H1 (cell line): ENCODE measurements around the gene EFCAB6. TPM values are rescaled to one million over a fixed set of nuclear protein-coding genes. Genes with fewer than 3 reads are reported as not detected.
A peak's percentile ranks its signal among the peaks of the same experiment; 100 is the strongest.

ENCODE experiments used
- CTCF ChIA-PET: fragments of 300-600 bp; sonication (Branson Sonifier 250); formaldehyde crosslinking; loops from one replicate; lab custom pipeline; 2021; ENCODE audit not compliant: partially characterized antibody; lab: Charles Lee
- POLR2A ChIA-PET: fragments of 300-600 bp; sonication (Branson Sonifier 250); formaldehyde crosslinking; loops from one replicate; lab custom pipeline; 2021; ENCODE audit warnings: inconsistent platforms; ENCODE audit not compliant: partially characterized antibody; lab: Charles Lee
- DNase-seq, 2 experiments: peaks; one replicate each; pipeline versions ENCODE4 v3.0.0 to v3.0.0-alpha.2; 2010 to 2022; ENCODE audit warnings: low spot score in 2 of 2, low read depth in 1 of 2, mixed read lengths in 1 of 2
- FAIRE-seq: peaks from 2 replicates; lab custom pipeline; 2011; peaks lifted over from hg19 to GRCh38; lab: Jason Lieb, UNC
- H2AFZ ChIP-seq: 2 replicates; pipeline ENCODE4 v1.8.1; 2012; ENCODE audit warnings: low read length, inconsistent platforms
- H2AK5ac ChIP-seq: 2 replicates; pipeline ENCODE4 v1.6.1; 2013; ENCODE audit warnings: low read depth, low read length
- H2BK120ac ChIP-seq: replicated peaks from 2 replicates; pipeline ENCODE3; 2013; ENCODE audit warnings: low read depth, low read length, inconsistent platforms
- H2BK12ac ChIP-seq: 2 replicates; pipeline ENCODE4 v1.6.1; 2013; ENCODE audit warnings: low read depth, low read length
- H2BK15ac ChIP-seq: 2 replicates; pipeline ENCODE4 v1.6.1; 2013; ENCODE audit warnings: low read length
- H2BK20ac ChIP-seq: 2 replicates; pipeline ENCODE4 v1.6.1; 2013; ENCODE audit warnings: low read length
- H2BK5ac ChIP-seq: 2 replicates; pipeline ENCODE4 v1.6.1; 2013; ENCODE audit warnings: low read depth, low read length
- H3K14ac ChIP-seq: 2 replicates; pipeline ENCODE4 v1.6.1; 2013; ENCODE audit warnings: inconsistent platforms; ENCODE audit not compliant: insufficient read length
- H3K18ac ChIP-seq: 2 replicates; pipeline ENCODE4 v1.6.1; 2013; ENCODE audit warnings: low read length; ENCODE audit errors: extremely low read depth
- H3K23ac ChIP-seq: 2 replicates; pipeline ENCODE4 v1.6.1; 2013; ENCODE audit warnings: inconsistent platforms; ENCODE audit not compliant: insufficient read length
- H3K23me2 ChIP-seq: 2 replicates; pipeline ENCODE4 v1.6.1; 2013; ENCODE audit warnings: low read depth, low read length
- H3K27ac ChIP-seq: 2 replicates; pipeline ENCODE4 v1.6.1; 2011; ENCODE audit warnings: low read depth, low read length, inconsistent platforms
- H3K27me3 ChIP-seq, 4 experiments: replicated peaks in 1 of 4; 1 replicate in 1 of 4; 2 replicates in 3 of 4; pipeline versions ENCODE4 v1.6.1 to v1.8.1; 2011 to 2013; ENCODE audit warnings: low read length in 3 of 4, mild to moderate bottlenecking in 3 of 4, inconsistent platforms in 2 of 4, mixed read lengths in 2 of 4, moderate library complexity in 1 of 4; ENCODE audit not compliant: control insufficient read depth in 3 of 4, insufficient read depth in 3 of 4; ENCODE audit errors: extremely low read depth in 1 of 4
- H3K36me3 ChIP-seq, 4 experiments: 2 replicates each; pipeline versions ENCODE4 v1.6.1 to v1.8.1; 2011 to 2013; ENCODE audit warnings: mild to moderate bottlenecking in 4 of 4, low read length in 3 of 4, moderate library complexity in 2 of 4, control low read depth in 1 of 4, inconsistent platforms in 1 of 4; ENCODE audit not compliant: insufficient read depth in 4 of 4, control insufficient read depth in 2 of 4
- H3K4ac ChIP-seq: replicated peaks from 2 replicates; pipeline ENCODE3; 2013; ENCODE audit warnings: low read length, low read depth, mixed read lengths, inconsistent platforms; ENCODE audit not compliant: insufficient read length
- H3K4me1 ChIP-seq, 4 experiments: replicated peaks in 1 of 4; 1 replicate in 1 of 4; 2 replicates in 3 of 4; pipeline versions ENCODE4 v1.6.1 to v1.8.1; 2011 to 2013; ENCODE audit warnings: low read length in 3 of 4, inconsistent platforms in 2 of 4, mixed read lengths in 1 of 4; ENCODE audit not compliant: insufficient read depth in 4 of 4, control insufficient read depth in 3 of 4
- H3K4me2 ChIP-seq, 2 experiments: 2 replicates each; pipeline versions ENCODE4 v1.6.1 to v1.8.1; 2011 to 2013; ENCODE audit warnings: low read depth in 2 of 2, low read length in 2 of 2, control low read depth in 1 of 2, inconsistent platforms in 1 of 2, mild to moderate bottlenecking in 1 of 2; ENCODE audit not compliant: insufficient read depth in 1 of 2
- H3K4me3 ChIP-seq, 4 experiments: fragments of 200-600, 300-600 bp in 1 of 4; sonication (generic), shearing (Covaris generic), sonication (Bioruptor Twin) in 1 of 4; 2 replicates each; pipeline versions ENCODE4 v1.5.1 to v1.8.1; 2011 to 2016; ENCODE audit warnings: low read length in 4 of 4, low read depth in 3 of 4, control low read depth in 2 of 4, inconsistent platforms in 2 of 4, mild to moderate bottlenecking in 2 of 4, mixed read lengths in 1 of 4, moderate library complexity in 1 of 4; ENCODE audit not compliant: insufficient read depth in 2 of 4; ENCODE audit errors: extremely low read depth in 1 of 4
- H3K56ac ChIP-seq: replicated peaks from 2 replicates; pipeline ENCODE3; 2013; ENCODE audit warnings: low read depth, mild to moderate bottlenecking, mixed read lengths, low read length, inconsistent platforms; ENCODE audit not compliant: insufficient read length
- H3K79me1 ChIP-seq: 2 replicates; pipeline ENCODE4 v1.6.1; 2013; ENCODE audit warnings: low read depth, low read length, control low read depth
- H3K79me2 ChIP-seq, 2 experiments: 2 replicates each; pipeline versions ENCODE4 v1.6.1 to v1.8.1; 2012 to 2013; ENCODE audit warnings: low read length in 2 of 2, mild to moderate bottlenecking in 2 of 2, inconsistent platforms in 1 of 2; ENCODE audit not compliant: insufficient read depth in 2 of 2, control insufficient read depth in 1 of 2
- H3K9ac ChIP-seq, 4 experiments: replicated peaks in 1 of 4; 1 replicate in 1 of 4; 2 replicates in 3 of 4; pipeline versions ENCODE4 v1.6.1 to v1.8.1; 2011 to 2013; ENCODE audit warnings: low read depth in 3 of 4, low read length in 3 of 4, control low read depth in 2 of 4, mild to moderate bottlenecking in 2 of 4, moderate library complexity in 2 of 4, inconsistent platforms in 1 of 4; ENCODE audit errors: extremely low read depth in 1 of 4
- H3K9me3 ChIP-seq, 2 experiments: 2 replicates each; pipeline versions ENCODE4 v1.6.1 to v1.8.1; 2012 to 2013; ENCODE audit warnings: mild to moderate bottlenecking in 2 of 2, moderate library complexity in 2 of 2, control low read depth in 1 of 2, inconsistent platforms in 1 of 2, low read depth in 1 of 2, low read length in 1 of 2, mixed read lengths in 1 of 2; ENCODE audit not compliant: insufficient read depth in 2 of 2
- H4K20me1 ChIP-seq, 2 experiments: replicated peaks in 1 of 2; 2 replicates each; pipeline versions ENCODE3 to v1.8.1; 2011 to 2013; ENCODE audit warnings: inconsistent platforms in 2 of 2, low read length in 2 of 2, mild to moderate bottlenecking in 1 of 2; ENCODE audit not compliant: insufficient read depth in 2 of 2, control insufficient read depth in 1 of 2
- H4K5ac ChIP-seq: 2 replicates; pipeline ENCODE4 v1.6.1; 2013; ENCODE audit warnings: low read length, low read depth, mixed read lengths, inconsistent platforms; ENCODE audit not compliant: insufficient read length
- H4K8ac ChIP-seq: 2 replicates; pipeline ENCODE4 v1.8.0; 2013; ENCODE audit warnings: mild to moderate bottlenecking, moderate library complexity, low read length, inconsistent platforms; ENCODE audit not compliant: insufficient read depth; ENCODE audit errors: extremely low read depth
- H4K91ac ChIP-seq: replicated peaks from 2 replicates; pipeline ENCODE3; 2013; ENCODE audit warnings: low read length, mixed read lengths, inconsistent platforms; ENCODE audit not compliant: insufficient read length
- BCL11A ChIP-seq, 2 experiments: IDR thresholded peaks; one replicate each; pipeline ENCODE4 v1.6.1; 2011; ENCODE audit warnings: low read depth in 2 of 2, low read length in 2 of 2, mild to moderate bottlenecking in 2 of 2
- GABPA ChIP-seq: IDR thresholded peaks from 2 replicates; pipeline ENCODE4 v1.6.1; 2011; ENCODE audit warnings: mild to moderate bottlenecking, low read length, moderate library complexity, borderline replicate concordance; ENCODE audit not compliant: insufficient read depth
- KDM4A ChIP-seq: IDR thresholded peaks from one replicate; pipeline ENCODE4 v1.7.1; 2012; ENCODE audit warnings: low read depth, mild to moderate bottlenecking, moderate library complexity, low read length, inconsistent platforms; ENCODE audit not compliant: severe bottlenecking
- WGBS, 2 experiments: shearing (Covaris generic) in 1 of 2; methylation state at CpG; one replicate each; pipeline versions ENCODE4 v1.1.6 to v1.1.7; 2013 to 2015; ENCODE audit warnings: low lambda C conversion rate in 2 of 2, mixed read lengths in 2 of 2, inconsistent platforms in 1 of 2, low coverage in 1 of 2, missing lambda C conversion rate in 1 of 2; ENCODE audit not compliant: insufficient replicate concordance in 2 of 2, insufficient coverage in 1 of 2, insufficient read length in 1 of 2; ENCODE audit errors: extremely low coverage in 1 of 2, missing lambda C conversion rate in 1 of 2; 5-methylcytosine and 5-hydroxymethylcytosine counted together
- polyA plus RNA-seq, 7 experiments: library from polyadenylated mRNA; depleted of rRNA in 3 of 7; stranded (reverse) in 5 of 7; unstranded in 2 of 7; fragments of >200 nt in 5 of 7; fragments of 200-250 nt in 2 of 7; gene quantifications; 1 replicate in 5 of 7; 2 replicates in 1 of 7; 4 replicates in 1 of 7; pipeline versions ENCODE4 v1.2.1 to v1.2.3, GENCODE V29; 2011 to 2013; ENCODE audit warnings: missing spikeins in 2 of 7, mixed read lengths in 2 of 7
- total RNA-seq: library from RNA; stranded (reverse); fragmentation: NEBNext Ultra II Directional; extraction: Animal tissue kit (Norgen Biotek cat#: 25700); gene quantifications from 2 replicates; pipeline ENCODE4 v1.2.1, GENCODE V29; 2021
- TF ChIP-seq, protein P1 (sequence below): IDR thresholded peaks from 2 replicates; pipeline ENCODE4 v1.6.1; 2012; ENCODE audit warnings: low read length, inconsistent platforms

EFCAB6 gene
- total and polyA plus RNA-seq, 2 of the 8 experiments (the other 6 are each of a cell fraction or from before 2014, with no cell fraction given) = 0.32 to 1.7 TPM

DNA sequence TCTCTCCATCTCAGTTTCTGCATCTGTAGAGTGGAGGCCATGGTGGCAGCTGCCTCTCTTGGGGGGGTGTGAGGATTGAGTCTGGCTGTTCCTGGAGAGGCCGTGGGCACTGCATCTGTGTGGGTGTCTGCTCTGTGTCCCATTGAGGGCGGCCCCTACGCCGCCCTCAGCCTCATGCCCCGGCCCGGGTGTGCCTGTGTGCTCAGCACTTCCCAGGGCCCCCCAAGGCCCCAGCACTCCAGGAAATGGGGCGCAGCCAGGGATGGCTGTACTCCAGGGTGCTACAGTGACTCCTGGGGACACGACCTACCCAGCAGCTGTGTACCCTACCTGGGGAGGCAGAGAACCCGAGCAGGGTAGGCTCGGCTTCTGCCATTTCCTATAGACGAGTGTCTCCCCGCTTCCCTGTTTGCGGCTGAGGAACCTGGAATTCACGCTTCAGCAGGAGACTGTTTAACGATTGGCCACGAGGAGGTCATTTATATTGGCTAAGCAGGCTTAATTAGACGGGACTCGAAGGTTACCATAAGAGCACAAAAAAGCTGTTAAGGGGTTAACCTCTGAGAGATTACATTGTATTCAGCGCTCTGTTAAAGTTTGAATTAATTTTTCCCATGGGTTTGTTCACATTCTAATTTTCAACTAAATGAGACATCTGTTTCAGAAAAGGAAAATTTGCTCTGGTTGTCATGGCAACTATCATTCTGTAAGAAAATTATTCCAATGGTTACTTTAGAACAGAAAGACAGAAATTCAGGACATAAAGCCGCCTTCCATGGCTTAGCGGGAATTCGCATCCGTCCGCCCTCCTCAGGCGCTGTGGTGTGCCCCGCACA is 323.9 kb downstream of the EFCAB6 start:
- Histone ChIP-seq H2BK20ac (no peak overlapping the region), H3K27me3 (no peaks in the 10 kb centered on the region), H2BK120ac (no peak overlapping the region), H3K14ac (no peak overlapping the region), H4K91ac (no peak overlapping the region), H3K9ac (no peak overlapping the region), H3K4ac (no peak overlapping the region), H4K20me1 (peaks cover 0 to 12% of the 10 kb centered on the region in 2 experiments), H3K4me3 (no peak overlapping the region), H3K18ac (no peak overlapping the region), H3K79me2 (no peaks in the 10 kb centered on the region), H3K23ac (no peak overlapping the region), H4K5ac (no peak overlapping the region), H2BK12ac (no peak overlapping the region), H3K36me3 (no peaks in the 10 kb centered on the region), H2BK15ac (no peak overlapping the region), H3K4me1 (no peaks in the 10 kb centered on the region; a peak in 1 of 7 replicates), H2AK5ac (no peak overlapping the region), H4K8ac (peak overlapping the region; percentile 83; the same call in 1 of the 2 replicates), H3K79me1 (no peaks in the 10 kb centered on the region), H3K4me2 (no peak overlapping the region), H3K56ac (no peak overlapping the region), H3K23me2 (peaks cover 15% of the 10 kb centered on the region; the same call in 1 of the 2 replicates), H2BK5ac (no peak overlapping the region), H3K9me3 (peaks cover under 1 to 3% of the 10 kb centered on the region in 2 experiments; a peak in 1 of 4 replicates), H2AFZ (no peak overlapping the region), H3K27ac (no peak overlapping the region)
- DNase-seq = no peak
- CTCF ChIA-PET = interaction anchor here (0.7 to 1.4 kb wide), 3 partner anchors 28 to 260 kb away, joined by 3 to 5 read pairs (median 3); no protein-coding TSS in a partner anchor
- WGBS, 2 experiments = 91% methylated on average over 26 of the region's 26 CpGs; no CpG with 5 or more reads in 1 of the 2 experiments
- TF ChIP-seq BCL11A (IDR thresholded peaks at IDR 0.05; ENCODE audit: low read depth in 2 of 2, low read length in 2 of 2) (no peak), GABPA (no peak), KDM4A (no peak)
- TF ChIP-seq, protein P1, sequence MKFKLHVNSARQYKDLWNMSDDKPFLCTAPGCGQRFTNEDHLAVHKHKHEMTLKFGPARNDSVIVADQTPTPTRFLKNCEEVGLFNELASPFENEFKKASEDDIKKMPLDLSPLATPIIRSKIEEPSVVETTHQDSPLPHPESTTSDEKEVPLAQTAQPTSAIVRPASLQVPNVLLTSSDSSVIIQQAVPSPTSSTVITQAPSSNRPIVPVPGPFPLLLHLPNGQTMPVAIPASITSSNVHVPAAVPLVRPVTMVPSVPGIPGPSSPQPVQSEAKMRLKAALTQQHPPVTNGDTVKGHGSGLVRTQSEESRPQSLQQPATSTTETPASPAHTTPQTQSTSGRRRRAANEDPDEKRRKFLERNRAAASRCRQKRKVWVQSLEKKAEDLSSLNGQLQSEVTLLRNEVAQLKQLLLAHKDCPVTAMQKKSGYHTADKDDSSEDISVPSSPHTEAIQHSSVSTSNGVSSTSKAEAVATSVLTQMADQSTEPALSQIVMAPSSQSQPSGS = no peak
- no peak for FAIRE-seq
- POLR2A ChIA-PET = no interaction called here
